HG03060 (cell line): ENCODE results near the gene PGA5.

Source experiments
- ATAC-seq: cut with Tn5 transposase; IDR thresholded peaks from one replicate; pipeline ENCODE4 v1.9.1; 2021; ENCODE audit warnings: low read depth, moderate number of reproducible peaks; ENCODE audit not compliant: unreplicated experiment

PGA5 gene

GRCh38 chr11:61292356-61292755 is 51.4 kb downstream of the PGA5 start:
- no peak for ATAC-seq

GRCh38 chr11:61293867-61294716 is 53.1 kb downstream of the PGA5 start:
- no peak for ATAC-seq

GRCh38 chr11:61294717-61295595 is 54.0 kb downstream of the PGA5 start, which contains the start of gene VWCE:
Gene VWCE (minus strand): TSS chr11:61295316. CDS start chr11:61295037, 279 bp downstream.
- ATAC-seq, result no peak

- ATAC-seq, result no peak
These were observed 54.6 kb downstream of the PGA5 start for GRCh38 chr11:61295596-61295926.

GRCh38 chr11:61297341-61297740 is 56.4 kb downstream of the PGA5 start:
- no peak for ATAC-seq

- no peak for ATAC-seq
These were observed 56.8 kb downstream of the PGA5 start for GRCh38 chr11:61297746-61298145.

GRCh38 chr11:61298663-61299244 is 57.8 kb downstream of the PGA5 start:
- no peak for ATAC-seq
